H1 (cell line): ENCODE data around the gene ENDOD1. TPM values are rescaled to one million over a fixed set of nuclear protein-coding genes. Genes with fewer than 3 reads are reported as not detected.

Source experiments
- CBX5 ChIP-seq: fragments of 300-800, 300-1000 bp; sonication (generic); IDR thresholded peaks from 2 replicates; pipeline ENCODE4 v1.7.1; 2016; ENCODE audit warnings: antibody characterized with exemption, low read length, low read depth
- CHD7 ChIP-seq: fragments of 300-600 bp; sonication (generic); IDR thresholded peaks from 2 replicates; pipeline ENCODE4 v1.7.1; 2012; ENCODE audit warnings: low read length, moderate library complexity, mild to moderate bottlenecking, inconsistent platforms; ENCODE audit not compliant: insufficient replicate concordance
- CTBP2 ChIP-seq: IDR thresholded peaks from 2 replicates; pipeline ENCODE4 v1.7.0; 2011; ENCODE audit warnings: borderline replicate concordance, mild to moderate bottlenecking, moderate library complexity, mixed read lengths, low read length; ENCODE audit not compliant: insufficient read depth, insufficient read length
- NANOG ChIP-seq: IDR thresholded peaks from 2 replicates; pipeline ENCODE4 v1.6.1; 2011; ENCODE audit warnings: low read length, low read depth, mild to moderate bottlenecking, inconsistent platforms; ENCODE audit not compliant: insufficient read depth, poor library complexity, severe bottlenecking
- TBP ChIP-seq: IDR thresholded peaks from 2 replicates; pipeline ENCODE4 v1.6.1; 2011; ENCODE audit warnings: low read depth, low read length, improper control_type of control experiment
- polyA plus RNA-seq, 7 experiments: library from polyadenylated mRNA; depleted of rRNA in 3 of 7; stranded (reverse) in 5 of 7; unstranded in 2 of 7; fragments of >200 nt in 5 of 7; fragments of 200-250 nt in 2 of 7; gene quantifications; 1 replicate in 5 of 7; 2 replicates in 1 of 7; 4 replicates in 1 of 7; pipeline versions ENCODE4 v1.2.1 to v1.2.3, GENCODE V29; 2011 to 2013; ENCODE audit warnings: missing spikeins in 2 of 7, mixed read lengths in 2 of 7
- total RNA-seq: library from RNA; stranded (reverse); fragmentation: NEBNext Ultra II Directional; extraction: Animal tissue kit (Norgen Biotek cat#: 25700); gene quantifications from 2 replicates; pipeline ENCODE4 v1.2.1, GENCODE V29; 2021

Gene ENDOD1
- total and polyA plus RNA-seq, 2 of the 8 experiments (the other 6 are each of a cell fraction or from before 2014, with no cell fraction given): 1.2 to 2.5 TPM

- TF ChIP-seq CHD7: no peak
- TF ChIP-seq CTBP2: no peak
- TF ChIP-seq CBX5: no peak
- TF ChIP-seq NANOG: no peak
- no peak for TF ChIP-seq TBP
Measured at GRCh38 chr11:95135880-95136279, 46.2 kb downstream of the ENDOD1 start (continued).
